IMR-90 (cell line): ENCODE data around the gene CYSRT1. TPM values are rescaled to one million over a fixed set of nuclear protein-coding genes. Genes with fewer than 3 reads are reported as not detected.

Experiments used
- ATAC-seq: fragments of 200-7000 bp; cut with Tn5 transposase; 2 replicates; pipeline ENCODE4 v1.9.1; 2020; ENCODE audit warnings: low read depth, mild to moderate bottlenecking, moderate library complexity
- BruUV-seq: library from RNA; stranded (reverse); fragments of 400-500 nt; replicated peaks from 2 replicates; lab custom pipeline; 2021; lab: Mats Ljungman, UMichigan
- CTCF ChIA-PET: fragments of 300-600 bp; formaldehyde crosslinking; extraction: SDS; loops from one replicate; lab custom pipeline; 2021; ENCODE audit warnings: antibody characterized with exemption; lab: Yijun Ruan, JAX
- POLR2A ChIA-PET: fragments of 300-600 bp; sonication (Branson Sonifier 250); formaldehyde crosslinking; loops from one replicate; lab custom pipeline; 2022; ENCODE audit warnings: antibody characterized with exemption; ENCODE audit not compliant: unreplicated experiment; lab: Charles Lee
- DNase-seq: peaks from one replicate; pipeline ENCODE4 v3.0.0; 2013
- H2AFZ ChIP-seq: replicated peaks from 2 replicates; pipeline ENCODE3; 2013; ENCODE audit warnings: low read length, mild to moderate bottlenecking; ENCODE audit not compliant: poor library complexity
- H2AK5ac ChIP-seq: 2 replicates; pipeline ENCODE4 v1.6.1; 2013; ENCODE audit warnings: low read depth, low read length, inconsistent platforms
- H2AK9ac ChIP-seq: replicated peaks from 2 replicates; pipeline ENCODE3; 2013; ENCODE audit warnings: mild to moderate bottlenecking, low read depth, low read length, moderate library complexity; ENCODE audit not compliant: poor library complexity
- H2BK120ac ChIP-seq: 2 replicates; pipeline ENCODE4 v1.6.1; 2013; ENCODE audit warnings: low read depth, low read length, inconsistent platforms
- H2BK15ac ChIP-seq: 3 replicates; pipeline ENCODE4 v1.6.1; 2013; ENCODE audit warnings: low read depth, low read length, inconsistent platforms
- H2BK20ac ChIP-seq: 2 replicates; pipeline ENCODE4 v1.6.1; 2013; ENCODE audit warnings: low read depth, mild to moderate bottlenecking, inconsistent platforms, low read length, moderate library complexity
- H2BK5ac ChIP-seq: 2 replicates; pipeline ENCODE4 v1.6.1; 2013; ENCODE audit warnings: mild to moderate bottlenecking, low read depth, low read length, inconsistent platforms; ENCODE audit not compliant: poor library complexity, severe bottlenecking
- H3K14ac ChIP-seq: replicated peaks from 2 replicates; pipeline ENCODE4 v1.6.1; 2013; ENCODE audit warnings: low read depth, low read length, inconsistent platforms
- H3K18ac ChIP-seq: 2 replicates; pipeline ENCODE4 v1.6.1; 2013; ENCODE audit warnings: low read depth, low read length, control low read depth
- H3K23ac ChIP-seq: 2 replicates; pipeline ENCODE4 v1.6.1; 2013; ENCODE audit warnings: low read depth, low read length, inconsistent platforms
- H3K27ac ChIP-seq: 2 replicates; pipeline ENCODE4 v1.5.1; 2013; ENCODE audit warnings: mild to moderate bottlenecking, control low read depth, low read length; ENCODE audit not compliant: insufficient read depth
- H3K27me3 ChIP-seq: 2 replicates; pipeline ENCODE4 v1.6.1; 2013; ENCODE audit warnings: low read length; ENCODE audit not compliant: control insufficient read depth, insufficient read depth
- H3K36me3 ChIP-seq: 2 replicates; pipeline ENCODE4 v1.6.1; 2013; ENCODE audit warnings: low read length, mixed read lengths; ENCODE audit not compliant: control insufficient read depth, insufficient read depth
- H3K4ac ChIP-seq: 2 replicates; pipeline ENCODE4 v1.6.1; 2013; ENCODE audit warnings: low read depth, low read length, inconsistent platforms
- H3K4me1 ChIP-seq: 2 replicates; pipeline ENCODE4 v1.6.1; 2013; ENCODE audit warnings: low read length, mixed read lengths; ENCODE audit not compliant: control insufficient read depth, insufficient read depth
- H3K4me2 ChIP-seq: 2 replicates; pipeline ENCODE4 v1.6.1; 2013; ENCODE audit warnings: low read depth, mild to moderate bottlenecking, control low read depth, low read length, moderate library complexity
- H3K4me3 ChIP-seq: 2 replicates; pipeline ENCODE4 v1.5.1; 2013; ENCODE audit warnings: low read depth, mild to moderate bottlenecking, control low read depth, low read length, moderate library complexity; ENCODE audit not compliant: insufficient read depth
- H3K56ac ChIP-seq: 2 replicates; pipeline ENCODE4 v1.6.1; 2013; ENCODE audit warnings: low read length, inconsistent platforms; ENCODE audit not compliant: insufficient read depth; ENCODE audit errors: extremely low read depth
- H3K79me1 ChIP-seq, 2 experiments: 2 replicates each; pipeline ENCODE4 v1.6.1; 2013; ENCODE audit warnings: low read length in 2 of 2, inconsistent platforms in 1 of 2, low read depth in 1 of 2
- H3K9ac ChIP-seq: 2 replicates; pipeline ENCODE4 v1.6.1; 2013; ENCODE audit warnings: low read depth, low read length, control low read depth
- H3K9me1 ChIP-seq: 2 replicates; pipeline ENCODE4 v1.6.1; 2013; ENCODE audit warnings: low read length, inconsistent platforms; ENCODE audit not compliant: insufficient read depth
- H3K9me3 ChIP-seq: 2 replicates; pipeline ENCODE4 v1.6.1; 2013; ENCODE audit warnings: low read length; ENCODE audit not compliant: control insufficient read depth, insufficient read depth
- H4K20me1 ChIP-seq: 2 replicates; pipeline ENCODE4 v1.6.1; 2013; ENCODE audit warnings: low read length, inconsistent platforms; ENCODE audit not compliant: insufficient read depth
- H4K5ac ChIP-seq: 2 replicates; pipeline ENCODE4 v1.6.1; 2013; ENCODE audit warnings: mild to moderate bottlenecking, low read depth, low read length, control low read depth
- H4K8ac ChIP-seq, 2 experiments: 2 replicates each; pipeline ENCODE4 v1.6.1; 2013; ENCODE audit warnings: low read depth in 2 of 2, low read length in 2 of 2, control low read depth in 1 of 2, inconsistent platforms in 1 of 2
- H4K91ac ChIP-seq: 2 replicates; pipeline ENCODE4 v1.6.1; 2013; ENCODE audit warnings: low read depth, low read length, inconsistent platforms; ENCODE audit not compliant: insufficient read depth
- BHLHE40 ChIP-seq: fragments of 150-350 bp; IDR thresholded peaks from 2 replicates; pipeline ENCODE4 v1.6.1; 2016; ENCODE audit warnings: mild to moderate bottlenecking, low read depth, low read length
- CHD1 ChIP-seq: IDR thresholded peaks from 2 replicates; pipeline ENCODE4 v1.6.1; 2012; ENCODE audit warnings: low read depth, low read length, improper control_type of control experiment
- FOS ChIP-seq: fragments of 150-350 bp; IDR thresholded peaks from 2 replicates; pipeline ENCODE4 v1.6.1; 2016; ENCODE audit warnings: low read depth, low read length
- MAFK ChIP-seq: IDR thresholded peaks from 2 replicates; pipeline ENCODE4 v1.6.1; 2012; ENCODE audit warnings: low read depth, low read length, improper control_type of control experiment
- MAZ ChIP-seq: IDR thresholded peaks from 2 replicates; pipeline ENCODE4 v1.6.1; 2012; ENCODE audit warnings: low read depth, mild to moderate bottlenecking, low read length, improper control_type of control experiment, moderate library complexity, borderline replicate concordance
- MXI1 ChIP-seq: IDR thresholded peaks from 2 replicates; pipeline ENCODE4 v1.6.1; 2012; ENCODE audit warnings: low read depth, mild to moderate bottlenecking, low read length, moderate library complexity, borderline replicate concordance
- NFE2L2 ChIP-seq: fragments of 150-350 bp; IDR thresholded peaks from 2 replicates; pipeline ENCODE4 v1.6.1; 2016; ENCODE audit warnings: low read depth, mild to moderate bottlenecking, low read length
- POLR2A ChIP-seq: IDR thresholded peaks from 2 replicates; pipeline ENCODE4 v1.6.1; 2012; ENCODE audit warnings: mild to moderate bottlenecking, low read depth, low read length
- RCOR1 ChIP-seq: IDR thresholded peaks from 2 replicates; pipeline ENCODE4 v1.6.1; 2012; ENCODE audit warnings: mild to moderate bottlenecking, low read length, improper control_type of control experiment; ENCODE audit not compliant: insufficient replicate concordance
- RFX5 ChIP-seq: IDR thresholded peaks from 2 replicates; pipeline ENCODE4 v1.8.0; 2012; ENCODE audit warnings: low read depth, mild to moderate bottlenecking, low read length, moderate library complexity
- SMC3 ChIP-seq: fragments of 150-350 bp; IDR thresholded peaks from 2 replicates; pipeline ENCODE4 v1.6.1; 2016; ENCODE audit warnings: low read depth, mild to moderate bottlenecking, antibody characterized with exemption, low read length, moderate library complexity
- WGBS, 2 experiments: methylation state at CpG; one replicate each; pipeline versions ENCODE4 v1.1.5 to v1.1.7; 2013; ENCODE audit warnings: missing lambda C conversion rate in 2 of 2; ENCODE audit not compliant: insufficient read length in 1 of 2; ENCODE audit errors: extremely low coverage in 2 of 2; 5-methylcytosine and 5-hydroxymethylcytosine counted together
- dilution Hi-C: fragments of 300-500 bp; cut with HindIII; formaldehyde crosslinking; loops from one replicate; pipeline ENCODE4 v1.14.3; 2018; ENCODE audit warnings: low sequenced_read_pairs; ENCODE audit not compliant: unreplicated experiment
- in situ Hi-C: fragments of 300-500 bp; cut with MboI; formaldehyde crosslinking; loops from 3 replicates; pipeline ENCODE4 v1.14.3; 2019; ENCODE audit warnings: low sequenced_read_pairs, inconsistent platforms, mixed read lengths
- intact Hi-C: fragments of 100-400 bp; cut with micrococcal nuclease; formaldehyde crosslinking; loops from 2 replicates; pipeline ENCODE4 v1.10.0; 2022
- polyA plus RNA-seq, 3 experiments: library from polyadenylated mRNA; depleted of rRNA; stranded (reverse); fragments of >200 nt; gene quantifications; 2 replicates each; pipeline ENCODE4 v1.2.3, GENCODE V29; 2012; ENCODE audit warnings: low replicate concordance in 1 of 3
- total RNA-seq: library from RNA; depleted of rRNA; stranded (reverse); fragments of >200 nt; gene quantifications from 2 replicates; pipeline ENCODE4 v1.2.3, GENCODE V29; 2012
- TF ChIP-seq, protein P1 (sequence below): conservative IDR thresholded peaks from 2 replicates; pipeline ENCODE4 v1.5.1; 2012; ENCODE audit warnings: mild to moderate bottlenecking, low read depth, low read length, improper control_type of control experiment
- TF ChIP-seq, protein P2 (sequence below): fragments of 150-350 bp; IDR thresholded peaks from 2 replicates; pipeline ENCODE4 v1.6.1; 2017; ENCODE audit warnings: mild to moderate bottlenecking, antibody characterized with exemption, low read length, low read depth
- TF ChIP-seq, protein P3 (sequence below): fragments of 150-350 bp; IDR thresholded peaks from 2 replicates; pipeline ENCODE4 v1.6.1; 2016; ENCODE audit warnings: low read depth, mild to moderate bottlenecking, low read length, moderate library complexity, borderline replicate concordance

Gene CYSRT1
- total and polyA plus RNA-seq, 2 of the 4 experiments (the other 2 are of a cell fraction): 0.18 to 0.84 TPM

DNA sequence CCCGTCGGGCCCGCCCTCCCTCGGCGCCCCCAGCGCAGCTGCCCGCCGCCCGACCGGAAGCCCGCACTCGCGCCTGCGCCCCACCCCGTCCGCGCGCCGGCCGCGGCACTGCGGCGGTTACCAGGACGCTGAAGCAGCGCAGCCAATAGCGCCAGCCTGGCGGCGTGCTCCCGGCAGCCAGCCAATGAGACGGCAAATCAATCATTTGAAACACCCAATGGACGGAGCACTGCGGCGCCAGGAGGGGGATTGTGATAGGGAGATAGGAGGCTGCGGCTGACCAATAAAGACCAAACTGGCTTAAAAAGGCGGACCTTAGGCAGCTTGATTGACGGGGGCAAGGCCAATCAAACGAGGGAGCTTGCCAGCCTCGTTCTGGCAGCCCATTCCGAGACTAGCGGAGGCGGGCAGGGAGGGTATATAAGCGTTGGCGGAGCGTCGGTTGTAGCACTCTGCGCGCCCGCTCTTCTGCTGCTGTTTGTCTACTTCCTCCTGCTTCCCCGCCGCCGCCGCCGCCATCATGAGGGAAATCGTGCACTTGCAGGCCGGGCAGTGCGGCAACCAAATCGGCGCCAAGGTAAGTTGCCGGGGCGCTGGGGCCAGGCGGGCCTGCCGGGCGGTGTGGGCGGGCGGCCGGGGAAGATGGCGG, 16.0 kb downstream of the CYSRT1 start, which contains the start of gene TUBB4B:
Gene TUBB4B (plus strand): TSS at position 447 of the 649 bp plus-strand sequence. CDS start 74 bp downstream, at position 521.
- peak within 1 kb of the TSS; percentile 94 for H3K4me2 ChIP-seq
- in situ Hi-C loops (no loop called here), intact Hi-C loops (no loop called here), dilution Hi-C loops (no loop called here)
- H2BK120ac ChIP-seq: peak within 1 kb of the TSS; percentile 43
- H3K23ac ChIP-seq: peak within 1 kb of the TSS; percentile 94
- H4K91ac ChIP-seq: peak within 1 kb of the TSS; percentile 76
- peak; percentile 100 for DNase-seq
- H3K36me3 ChIP-seq: peaks cover 19% of the 10 kb centered on the region
- ChIA-PET CTCF (no interaction called here), POLR2A (interaction anchor here (0.5 to 0.9 kb wide), 8 partner anchors 14 to 117 kb away, joined by 3 to 5 read pairs (median 4); partner anchors contain the start of genes NELFB and RNF208)
- H2BK15ac ChIP-seq: no peak within 1 kb of the TSS
- WGBS, 2 experiments: 1% methylated on average over 16 of the region's 67 CpGs; no CpG with 5 or more reads in 1 of the 2 experiments
- BruUV-seq: no TSS peak
- TF ChIP-seq, protein P1, sequence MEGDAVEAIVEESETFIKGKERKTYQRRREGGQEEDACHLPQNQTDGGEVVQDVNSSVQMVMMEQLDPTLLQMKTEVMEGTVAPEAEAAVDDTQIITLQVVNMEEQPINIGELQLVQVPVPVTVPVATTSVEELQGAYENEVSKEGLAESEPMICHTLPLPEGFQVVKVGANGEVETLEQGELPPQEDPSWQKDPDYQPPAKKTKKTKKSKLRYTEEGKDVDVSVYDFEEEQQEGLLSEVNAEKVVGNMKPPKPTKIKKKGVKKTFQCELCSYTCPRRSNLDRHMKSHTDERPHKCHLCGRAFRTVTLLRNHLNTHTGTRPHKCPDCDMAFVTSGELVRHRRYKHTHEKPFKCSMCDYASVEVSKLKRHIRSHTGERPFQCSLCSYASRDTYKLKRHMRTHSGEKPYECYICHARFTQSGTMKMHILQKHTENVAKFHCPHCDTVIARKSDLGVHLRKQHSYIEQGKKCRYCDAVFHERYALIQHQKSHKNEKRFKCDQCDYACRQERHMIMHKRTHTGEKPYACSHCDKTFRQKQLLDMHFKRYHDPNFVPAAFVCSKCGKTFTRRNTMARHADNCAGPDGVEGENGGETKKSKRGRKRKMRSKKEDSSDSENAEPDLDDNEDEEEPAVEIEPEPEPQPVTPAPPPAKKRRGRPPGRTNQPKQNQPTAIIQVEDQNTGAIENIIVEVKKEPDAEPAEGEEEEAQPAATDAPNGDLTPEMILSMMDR: 0 out of 2 replicates have a peak, but pooled peaks have one; percentile 5
- TF ChIP-seq SMC3 (no peak), FOS (peak; percentile 93), POLR2A (peak; percentile 100), MXI1 (peak; percentile 71; the same call in 1 of the 2 replicates), RCOR1 (no peak), MAFK (no peak), CHD1 (peak; percentile 46; the same call in 1 of the 2 replicates), RFX5 (peak; percentile 5; the same call in 1 of the 2 replicates), MAZ (no peak; the same call in 1 of the 2 replicates), NFE2L2 (no peak), BHLHE40 (no peak)
- TF ChIP-seq, protein P2, sequence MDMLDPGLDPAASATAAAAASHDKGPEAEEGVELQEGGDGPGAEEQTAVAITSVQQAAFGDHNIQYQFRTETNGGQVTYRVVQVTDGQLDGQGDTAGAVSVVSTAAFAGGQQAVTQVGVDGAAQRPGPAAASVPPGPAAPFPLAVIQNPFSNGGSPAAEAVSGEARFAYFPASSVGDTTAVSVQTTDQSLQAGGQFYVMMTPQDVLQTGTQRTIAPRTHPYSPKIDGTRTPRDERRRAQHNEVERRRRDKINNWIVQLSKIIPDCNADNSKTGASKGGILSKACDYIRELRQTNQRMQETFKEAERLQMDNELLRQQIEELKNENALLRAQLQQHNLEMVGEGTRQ: peak; percentile 8; the same call in 1 of the 2 replicates
- TF ChIP-seq, protein P3, sequence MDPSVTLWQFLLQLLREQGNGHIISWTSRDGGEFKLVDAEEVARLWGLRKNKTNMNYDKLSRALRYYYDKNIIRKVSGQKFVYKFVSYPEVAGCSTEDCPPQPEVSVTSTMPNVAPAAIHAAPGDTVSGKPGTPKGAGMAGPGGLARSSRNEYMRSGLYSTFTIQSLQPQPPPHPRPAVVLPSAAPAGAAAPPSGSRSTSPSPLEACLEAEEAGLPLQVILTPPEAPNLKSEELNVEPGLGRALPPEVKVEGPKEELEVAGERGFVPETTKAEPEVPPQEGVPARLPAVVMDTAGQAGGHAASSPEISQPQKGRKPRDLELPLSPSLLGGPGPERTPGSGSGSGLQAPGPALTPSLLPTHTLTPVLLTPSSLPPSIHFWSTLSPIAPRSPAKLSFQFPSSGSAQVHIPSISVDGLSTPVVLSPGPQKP: no peak
- peak within 1 kb of the TSS; percentile 59 for H3K4me3 ChIP-seq
- peak within 1 kb of the TSS; percentile 77 for H3K56ac ChIP-seq
- H3K27me3 ChIP-seq: no peaks in the 10 kb centered on the region
- no peak within 1 kb of the TSS for H2BK20ac ChIP-seq
- peaks cover 9% of the 10 kb centered on the region; the same call in 1 of the 2 replicates for H3K4me1 ChIP-seq
- H3K4ac ChIP-seq: peak within 1 kb of the TSS; percentile 87
- ATAC-seq: peak; percentile 81
- H3K9me1 ChIP-seq: peaks cover 4% of the 10 kb centered on the region
- peak within 1 kb of the TSS; percentile 36 to 77; a peak in 2 of 4 replicates for H4K8ac ChIP-seq
- H3K27ac ChIP-seq: peak within 1 kb of the TSS; percentile 91
- peaks cover 12 to 55% of the 10 kb centered on the region in 2 experiments; a peak in 3 of 4 replicates for H3K79me1 ChIP-seq
- H2AFZ ChIP-seq: peak within 1 kb of the TSS; percentile 91
- H2BK5ac ChIP-seq: peak within 1 kb of the TSS; percentile 81
- no peak within 1 kb of the TSS; the same call in 1 of the 2 replicates for H3K18ac ChIP-seq
- H4K5ac ChIP-seq: peak within 1 kb of the TSS; percentile 10
- H2AK9ac ChIP-seq: peak within 1 kb of the TSS; percentile 97
- H4K20me1 ChIP-seq: peaks cover 38% of the 10 kb centered on the region
- H3K14ac ChIP-seq: peak within 1 kb of the TSS; percentile 91
- peak within 1 kb of the TSS; percentile 90 for H3K9ac ChIP-seq
- H2AK5ac ChIP-seq: peak within 1 kb of the TSS; percentile 94
- no peaks in the 10 kb centered on the region for H3K9me3 ChIP-seq
